GM19468 (cell line): ENCODE results near the gene KCNK10.

Source experiments
- ATAC-seq: cut with Tn5 transposase; IDR thresholded peaks from one replicate; pipeline ENCODE4 v1.9.1; 2021; ENCODE audit warnings: mild to moderate bottlenecking, moderate library complexity, moderate number of reproducible peaks; ENCODE audit not compliant: unreplicated experiment; ENCODE audit errors: extremely low read depth

KCNK10 gene

DNA sequence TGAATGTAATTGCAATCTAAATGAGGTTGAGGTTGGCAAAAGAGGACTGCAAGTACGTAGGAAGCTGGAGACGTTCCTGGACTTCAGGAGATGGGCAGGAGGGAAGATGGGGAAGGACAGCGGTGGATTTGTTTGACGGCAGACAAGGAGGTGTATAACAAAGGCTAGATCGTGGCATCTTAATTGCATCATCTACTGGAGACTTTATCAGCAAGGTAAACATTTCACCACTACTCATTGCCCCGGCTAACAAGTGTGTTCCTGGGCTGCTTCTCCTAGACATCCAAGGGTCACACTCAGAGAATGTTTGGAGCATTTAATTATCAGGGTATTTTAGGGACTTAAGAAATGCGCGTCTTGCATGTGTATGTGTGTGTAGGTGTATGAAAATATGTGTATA, 128.5 kb downstream of the KCNK10 start:
- ATAC-seq: no peak

DNA sequence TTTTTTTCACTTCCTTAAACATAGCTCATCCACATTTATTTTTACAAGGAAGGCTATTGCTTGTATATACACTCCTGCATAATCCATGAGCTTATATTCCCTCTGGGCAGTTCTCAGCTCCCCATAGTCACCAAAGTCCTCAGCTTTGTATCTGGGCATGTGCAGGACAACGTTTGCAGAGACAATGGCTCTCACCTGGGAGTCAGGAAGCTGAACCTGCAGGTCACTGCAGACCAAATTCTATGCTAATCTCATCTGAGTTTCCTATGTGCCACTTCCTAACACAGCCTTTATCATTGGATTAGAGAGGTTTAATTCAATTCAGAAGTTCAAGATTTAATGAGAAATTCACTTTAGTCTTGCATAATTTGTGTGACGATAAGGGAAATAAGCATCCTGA, 131.5 kb downstream of the KCNK10 start:
- ATAC-seq: no peak

DNA sequence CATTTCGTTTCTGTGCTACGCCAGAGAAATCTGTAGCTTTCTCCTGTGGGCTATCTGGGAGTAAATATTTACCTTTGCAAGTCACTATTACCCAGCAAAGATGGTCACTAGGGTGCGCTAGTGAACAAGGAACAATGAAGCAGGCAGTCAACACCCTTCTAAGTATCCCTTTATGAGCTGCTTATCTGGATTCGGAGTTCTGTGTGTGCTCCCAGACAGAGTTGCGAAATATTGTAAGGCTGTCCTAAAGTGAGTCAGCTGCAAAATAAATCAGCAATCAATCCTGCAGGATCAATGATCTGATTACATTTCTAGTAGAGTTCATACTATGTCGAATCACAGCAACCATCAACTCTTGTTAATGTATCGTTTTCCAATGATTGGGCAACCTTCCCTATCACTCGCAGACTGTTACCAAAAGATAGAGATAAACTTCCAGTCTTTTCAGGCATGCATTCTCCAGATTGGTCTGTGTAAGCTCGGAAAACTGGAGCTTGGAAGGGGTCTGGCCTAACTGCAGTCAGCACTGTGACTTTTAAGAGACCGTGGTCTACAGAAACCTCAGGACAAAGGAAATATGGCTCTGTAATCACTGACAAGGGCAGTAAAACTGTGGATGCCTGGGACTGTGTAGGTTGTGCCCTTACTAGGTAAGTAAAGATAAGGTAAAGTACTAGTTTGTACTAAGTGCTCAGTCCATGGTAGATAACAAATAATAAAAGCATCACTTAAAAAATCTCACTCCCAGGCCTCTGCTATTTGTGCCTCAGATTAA, 133.5 kb downstream of the KCNK10 start:
- ATAC-seq: peak; percentile 67

DNA sequence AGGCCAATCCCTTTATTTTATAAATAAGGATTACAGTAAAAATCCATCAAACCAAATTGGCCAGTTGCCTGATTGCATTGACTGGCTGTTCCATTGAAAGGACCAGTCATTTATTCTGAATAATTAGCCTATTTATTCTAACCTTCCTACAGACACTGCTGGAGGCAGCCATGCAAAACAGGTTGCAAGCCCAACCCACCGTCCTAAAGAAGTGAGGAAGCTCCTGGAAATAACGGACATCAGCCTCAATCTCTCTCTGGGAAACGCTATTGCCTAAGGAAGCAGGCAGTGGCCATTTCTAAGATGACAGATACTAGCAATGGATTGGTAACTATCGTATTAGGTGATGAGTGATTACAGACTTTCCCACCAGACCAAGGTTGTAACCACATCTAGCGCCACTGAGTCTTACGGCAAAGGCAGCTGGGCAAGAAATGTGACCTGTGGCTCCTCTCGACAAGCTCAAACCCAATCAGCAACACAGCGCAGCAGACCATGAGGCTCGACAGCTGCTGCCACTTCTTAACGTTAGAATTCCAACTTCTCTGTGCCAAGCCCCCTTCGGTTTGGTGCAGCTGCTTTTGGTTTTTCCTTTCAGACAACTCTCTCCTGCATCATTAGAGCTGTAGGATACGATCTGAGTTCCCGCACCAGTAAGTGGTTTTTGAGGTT, 134.2 kb downstream of the KCNK10 start:
- ATAC-seq: peak; percentile 17

DNA sequence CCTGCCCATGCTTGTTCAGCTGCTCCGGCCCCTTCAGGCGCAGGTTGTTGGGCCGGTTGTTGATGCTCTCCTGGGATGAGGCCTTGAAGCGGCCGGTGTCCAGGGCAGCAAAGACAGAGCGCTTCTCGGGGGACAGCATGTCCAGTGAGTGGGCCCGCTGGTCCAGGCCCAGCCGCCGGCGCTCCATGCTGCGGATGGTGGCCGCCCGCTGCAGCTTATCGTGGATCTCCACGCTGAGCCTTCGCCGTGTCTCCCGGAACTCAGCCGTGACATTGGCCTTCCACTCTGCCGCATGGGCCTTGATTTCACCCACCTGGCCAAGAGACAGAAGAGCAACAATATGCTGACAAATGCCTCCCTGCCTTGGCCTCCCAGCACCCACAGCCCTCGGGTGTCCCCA, 137.2 kb downstream of the KCNK10 start:
- ATAC-seq: no peak

DNA sequence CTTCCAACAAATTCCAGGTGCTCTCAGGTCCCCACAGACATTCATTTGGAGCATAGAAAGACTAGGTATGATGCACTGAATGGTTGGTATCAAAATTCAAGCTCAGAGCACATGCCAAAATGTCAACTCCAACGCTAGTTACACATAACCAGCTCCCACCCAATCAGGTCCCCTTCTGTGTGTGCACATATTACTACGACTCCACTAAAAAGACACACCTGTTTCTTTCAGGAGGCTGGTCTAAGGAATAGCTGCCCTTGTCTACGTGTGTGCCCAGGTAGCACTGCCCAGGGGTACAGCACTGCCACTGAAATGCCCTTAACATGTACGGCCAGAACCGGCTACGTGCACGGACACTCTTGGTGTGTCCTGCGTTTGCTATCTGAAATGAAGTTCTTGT, 138.1 kb downstream of the KCNK10 start:
- no peak for ATAC-seq

DNA sequence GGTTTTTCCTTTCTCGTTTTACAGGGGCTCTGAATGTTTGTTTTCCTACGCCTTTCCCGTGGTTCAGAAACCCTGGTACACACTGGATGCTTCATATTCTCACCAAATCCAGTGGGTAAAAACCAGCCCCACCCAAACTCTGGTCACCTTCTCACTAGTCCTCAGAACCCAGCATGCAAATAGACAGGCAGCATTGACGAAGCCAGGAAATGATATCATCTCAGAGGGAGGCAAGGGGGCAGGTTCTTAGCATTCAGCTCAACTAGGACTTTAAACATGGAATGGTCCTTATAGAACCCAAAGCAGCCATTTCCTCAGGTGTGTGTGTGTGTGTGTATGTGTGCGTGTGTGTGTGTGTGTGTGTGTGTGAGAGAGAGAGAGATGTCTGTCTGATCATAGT, 142.0 kb downstream of the KCNK10 start:
- ATAC-seq: no peak

DNA sequence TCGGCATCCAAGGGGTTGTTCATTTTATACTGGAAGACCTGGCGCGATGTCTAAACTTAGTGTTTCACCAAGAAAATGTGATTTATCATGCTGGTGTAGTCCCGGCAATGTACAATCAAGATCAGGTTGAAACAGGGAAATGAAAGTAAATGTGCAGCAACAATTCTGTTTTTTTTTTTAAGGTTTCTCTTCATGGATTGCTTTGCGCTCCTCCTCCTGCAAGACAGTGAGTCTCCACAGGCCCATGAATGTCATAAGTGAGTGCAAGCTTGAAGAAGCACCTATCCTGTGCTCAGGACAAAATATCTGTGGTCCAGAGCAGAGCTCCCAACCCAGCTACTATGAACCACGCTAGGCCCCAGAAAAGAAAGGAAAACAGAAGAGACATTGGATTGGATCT, 143.4 kb downstream of the KCNK10 start:
- ATAC-seq: no peak

DNA sequence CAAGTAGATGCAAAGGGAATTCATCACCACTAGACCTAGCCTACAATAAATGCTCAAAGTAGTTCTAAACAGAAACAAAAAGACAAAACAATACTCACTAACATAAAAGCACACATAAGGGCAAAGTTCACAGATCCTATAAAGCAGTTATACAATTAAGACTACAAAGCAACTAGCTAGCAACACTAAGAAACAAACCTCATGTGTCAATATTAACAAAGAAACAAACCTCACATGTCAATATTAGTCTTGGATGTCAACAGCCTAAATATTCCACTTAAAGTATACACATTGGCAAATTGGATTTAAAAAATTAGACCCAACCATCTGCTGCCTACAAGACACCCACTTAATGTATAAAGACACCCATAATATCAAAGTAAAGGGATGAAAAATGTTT, 152.7 kb downstream of the KCNK10 start:
- no peak for ATAC-seq

DNA sequence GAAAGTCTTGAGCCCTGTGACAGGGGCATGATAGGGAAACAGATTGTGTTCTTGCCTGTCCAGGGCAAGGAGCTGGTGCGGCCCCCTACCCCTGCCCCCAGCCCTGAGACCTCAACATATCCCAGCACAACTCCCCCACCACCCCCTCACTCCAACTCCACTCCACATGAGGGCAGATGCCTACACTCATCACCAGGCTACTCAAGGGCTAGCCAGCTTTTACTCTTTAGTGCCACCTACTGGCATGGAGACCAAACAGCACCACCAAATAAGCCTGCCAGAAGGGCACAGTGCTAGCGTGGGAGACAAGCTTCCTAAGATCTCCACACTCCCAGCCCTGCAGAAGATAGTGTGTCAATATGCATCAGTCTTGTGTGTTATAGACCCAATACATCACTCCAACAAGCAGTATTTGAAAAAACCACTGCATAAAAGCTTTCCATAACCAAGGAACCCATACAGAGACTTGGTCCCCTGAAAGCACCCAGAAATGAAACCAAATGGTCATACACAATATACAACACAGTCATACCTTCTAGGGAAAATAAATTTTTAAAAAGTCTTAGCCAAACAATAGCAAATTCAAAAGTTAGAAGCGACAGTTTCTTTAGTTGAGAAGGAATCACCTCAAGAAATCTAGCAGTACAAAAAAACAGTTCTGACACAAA, 154.4 kb downstream of the KCNK10 start:
- no peak for ATAC-seq

DNA sequence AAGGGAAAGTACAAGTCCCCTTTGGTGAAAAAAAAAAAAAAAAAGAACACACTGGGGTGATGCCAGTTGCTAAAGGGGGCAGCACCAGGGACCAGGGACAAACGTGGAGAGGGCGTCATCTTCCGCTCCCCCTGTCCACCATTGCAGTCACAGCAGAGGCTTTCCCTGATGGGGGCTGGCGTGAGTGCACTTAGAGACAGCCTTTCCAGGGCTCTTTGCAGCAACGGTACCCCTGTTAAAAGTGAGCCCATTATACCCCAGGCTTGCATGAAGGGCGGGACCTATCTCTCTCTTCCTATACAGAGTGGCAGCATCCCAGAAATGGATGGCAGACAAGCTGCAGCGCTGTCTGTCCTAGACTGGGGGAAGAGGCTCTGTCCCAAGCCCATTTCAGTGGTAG, 155.0 kb downstream of the KCNK10 start:
- no peak for ATAC-seq

DNA sequence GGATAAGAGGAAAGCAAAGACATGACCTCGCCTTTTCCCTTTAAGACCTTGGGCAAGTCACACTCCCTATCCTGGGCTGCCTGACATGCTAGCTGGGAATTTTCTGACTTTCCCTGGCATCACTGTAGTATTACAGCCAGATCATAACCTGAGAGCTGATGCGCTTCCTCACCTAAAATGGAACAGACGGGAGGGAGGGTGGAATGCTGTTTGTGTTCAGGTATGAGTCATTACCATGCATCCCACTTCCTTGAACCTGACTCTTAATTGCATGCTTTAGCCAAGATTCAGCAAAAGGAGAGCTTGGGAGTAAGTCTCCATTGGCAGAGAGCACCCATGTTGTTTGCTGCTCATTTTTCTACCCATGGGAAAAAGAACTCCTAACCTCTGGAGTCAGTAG, 156.5 kb downstream of the KCNK10 start:
- ATAC-seq: no peak

DNA sequence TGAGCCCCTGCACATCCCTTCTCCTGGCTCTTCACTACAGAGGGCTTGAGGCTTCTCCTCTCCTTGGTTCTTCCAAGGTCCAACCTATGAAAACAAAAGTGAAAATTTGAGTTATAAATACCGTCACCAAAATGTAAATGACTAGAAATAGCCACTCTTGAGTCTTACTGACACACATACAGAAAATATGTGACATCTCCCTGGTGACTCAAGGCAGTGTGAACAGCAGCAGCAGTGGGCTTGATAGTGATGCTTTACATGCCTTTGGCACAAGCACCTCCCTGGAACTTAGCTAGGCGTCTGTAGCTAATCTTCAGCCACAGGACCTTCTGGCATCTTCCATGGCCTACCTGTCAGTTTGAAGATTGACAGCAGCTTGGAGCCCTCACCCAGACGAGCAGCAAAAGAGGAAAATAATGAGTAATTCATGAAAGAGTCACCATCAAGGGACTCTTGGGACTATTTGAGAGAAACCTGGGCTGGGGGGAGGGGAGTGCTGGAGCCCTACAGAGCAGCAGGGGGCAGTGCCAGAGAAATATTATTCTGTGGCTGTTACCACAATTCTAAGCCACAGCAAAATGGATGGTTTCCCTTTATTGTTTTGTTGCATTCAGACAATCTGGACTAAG, 158.0 kb downstream of the KCNK10 start:
- ATAC-seq: no peak

DNA sequence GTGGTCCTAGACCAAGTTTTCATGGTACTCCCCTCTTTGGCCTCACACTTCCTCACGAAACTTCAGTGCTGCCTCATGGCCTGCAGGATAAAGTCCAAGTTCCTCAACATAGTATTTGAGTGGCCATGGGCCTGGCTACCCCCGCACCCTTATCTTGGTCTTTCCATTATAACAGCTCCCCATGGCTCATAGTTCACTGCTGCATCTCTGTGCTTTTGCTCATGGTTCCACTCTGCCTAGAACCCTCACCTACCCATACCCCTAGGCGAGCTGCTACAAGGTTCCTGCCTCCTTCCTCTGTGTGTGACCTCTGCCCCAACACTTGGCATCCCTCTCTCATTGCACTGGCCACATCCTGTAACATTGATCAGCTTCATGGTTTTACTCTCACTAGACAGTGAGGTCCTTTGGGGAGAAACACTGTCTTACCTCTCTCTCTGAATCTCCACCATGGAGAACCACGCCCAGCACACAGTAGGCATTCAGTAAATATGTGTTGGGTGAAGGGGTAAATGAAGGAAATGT, 159.3 kb downstream of the KCNK10 start:
- ATAC-seq: no peak

DNA sequence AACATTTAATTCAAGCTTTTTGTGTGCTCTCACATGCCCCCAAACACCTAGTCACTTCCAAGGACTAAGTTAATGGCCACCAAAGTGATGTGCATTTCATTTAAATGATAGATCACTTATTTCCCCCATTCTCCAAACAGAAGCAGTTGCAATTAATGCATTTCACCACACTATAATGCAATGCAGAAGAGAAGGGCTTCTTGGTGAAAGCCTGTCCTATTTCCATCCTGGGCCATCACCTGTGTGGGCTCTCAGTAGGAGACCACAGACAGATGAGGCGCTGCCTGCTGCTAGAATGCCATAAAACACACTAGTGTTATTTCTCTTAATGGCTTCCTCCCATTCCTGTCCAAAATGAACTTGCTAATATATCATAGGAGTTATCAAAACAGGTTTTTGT, 166.9 kb downstream of the KCNK10 start:
- ATAC-seq: no peak

DNA sequence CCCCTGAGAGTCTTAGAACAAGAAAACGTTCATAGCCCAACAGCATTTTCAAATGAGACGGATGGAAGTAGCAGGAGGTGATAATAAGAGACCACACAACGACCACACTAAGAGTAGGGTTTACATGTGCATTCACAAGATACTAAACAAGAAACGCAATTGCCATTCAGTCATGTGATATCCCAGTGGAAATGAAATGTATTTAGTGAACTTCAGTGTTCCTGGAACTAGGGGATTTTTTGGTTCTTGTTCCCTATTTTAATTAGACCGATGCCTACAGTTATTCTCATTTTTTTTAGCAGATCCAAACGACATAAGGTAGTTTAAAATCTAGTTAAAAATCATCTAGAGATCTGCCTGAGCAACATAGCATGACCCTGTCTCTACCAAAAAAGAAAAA, 168.1 kb downstream of the KCNK10 start:
- ATAC-seq: no peak

DNA sequence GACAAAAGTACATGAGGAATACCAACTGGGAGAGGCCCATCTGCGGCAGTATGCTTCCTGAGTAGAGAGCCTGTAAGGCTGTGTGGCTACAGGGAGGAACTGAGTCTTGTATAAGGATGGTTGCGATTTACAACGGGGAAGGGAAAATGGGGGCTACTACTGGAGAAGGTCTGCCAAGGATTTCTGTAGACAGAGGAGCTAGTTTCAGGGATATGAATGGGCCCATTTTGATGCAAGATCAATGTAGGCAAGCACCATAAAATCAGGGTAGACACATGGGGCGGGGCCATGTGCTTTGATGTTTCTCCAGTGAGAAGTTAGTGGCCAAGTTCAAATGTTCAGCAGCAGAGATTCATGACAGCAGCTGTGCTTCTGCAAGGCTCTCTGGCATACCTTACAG, 168.7 kb downstream of the KCNK10 start:
- no peak for ATAC-seq

DNA sequence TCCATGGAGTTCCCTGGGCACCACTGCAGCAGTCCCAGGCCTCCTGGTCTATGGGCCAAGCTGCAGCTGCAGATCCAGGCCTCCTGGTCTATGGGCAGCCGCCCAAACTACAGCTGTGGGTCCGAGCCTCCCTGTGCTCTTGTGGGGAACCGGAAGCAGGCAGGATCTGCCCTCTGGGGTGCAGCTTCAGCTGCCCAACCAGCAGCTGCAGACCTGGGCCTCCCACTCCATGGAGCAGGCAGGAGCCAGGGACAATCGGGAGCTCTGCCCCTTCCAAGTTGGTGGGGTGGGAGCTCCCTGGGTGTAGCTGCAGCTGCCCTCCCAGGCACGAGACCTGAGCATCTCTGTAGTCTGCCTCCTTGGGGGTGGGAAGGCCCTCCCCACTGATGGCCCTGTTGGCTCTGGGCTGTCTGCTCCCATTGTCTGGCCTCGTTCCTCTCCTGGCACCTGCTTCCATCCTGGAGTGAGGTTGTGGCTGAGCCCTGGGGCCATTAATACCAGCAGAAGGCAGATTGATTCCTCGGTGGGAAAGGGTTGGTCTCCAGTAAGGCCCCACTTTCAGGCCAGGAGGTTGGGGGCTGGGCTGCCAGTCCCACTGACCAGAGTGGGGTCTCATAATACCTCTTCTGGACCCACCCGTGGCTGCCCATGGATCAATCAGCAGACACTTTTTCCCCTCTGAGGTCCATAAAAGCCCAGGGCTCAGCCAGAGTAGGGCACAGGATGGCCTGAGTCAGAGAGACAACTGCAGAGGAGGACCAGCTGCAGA, 176.0 kb downstream of the KCNK10 start:
- ATAC-seq: no peak

DNA sequence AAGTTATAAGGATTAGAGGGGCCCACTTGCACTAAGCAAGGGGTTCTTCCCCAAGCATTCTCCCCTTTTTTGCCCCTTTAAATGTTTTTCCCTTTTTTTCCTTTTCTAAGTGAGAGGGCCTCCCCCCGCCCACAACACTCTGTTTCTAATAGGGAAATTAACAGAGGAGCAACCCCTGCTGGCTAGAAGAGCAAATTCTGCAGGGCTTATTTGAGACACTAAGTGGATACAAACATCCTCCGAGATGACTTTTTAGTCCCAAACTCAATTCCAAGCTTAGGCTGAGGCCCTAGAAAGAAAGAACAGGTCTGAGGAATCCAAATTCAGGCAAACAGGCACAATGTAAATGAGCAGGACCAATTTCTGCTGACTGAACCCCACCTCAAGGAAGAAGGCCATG, 179.3 kb downstream of the KCNK10 start:
- ATAC-seq: no peak

DNA sequence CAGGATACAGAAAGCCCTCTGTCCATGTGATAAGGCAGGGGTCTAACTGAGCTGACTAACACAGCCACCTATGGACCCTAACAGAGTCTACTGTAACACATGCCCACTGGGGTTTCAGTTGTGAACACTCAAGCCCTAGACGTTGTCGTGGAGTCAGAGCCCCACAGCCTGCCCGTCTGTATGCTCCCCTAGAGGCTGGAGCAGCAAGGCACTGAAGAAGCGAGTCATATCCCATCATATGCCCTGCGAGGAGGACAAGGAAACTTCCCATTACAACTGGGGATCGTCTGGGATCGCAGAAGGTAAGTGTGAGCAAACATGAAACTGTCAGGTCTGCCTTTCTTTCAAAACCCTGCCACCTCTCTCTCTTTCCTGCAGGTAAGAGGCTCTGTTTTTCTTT, 180.1 kb downstream of the KCNK10 start:
- no peak for ATAC-seq
